OCI-LY7 (cell line): ENCODE results near the gene TPTE2.
"Not testable (repeated sequence)": the region's sequence is repeated elsewhere in the genome, so short reads cannot be mapped to it uniquely, and the experiment has no call there.

ENCODE experiments used
- CTCF ChIP-seq: fragments of 200-600 bp; sonication (generic); conservative IDR thresholded peaks from 2 replicates; pipeline ENCODE4 v1.5.1; 2014; ENCODE audit warnings: mild to moderate bottlenecking, antibody characterized with exemption, low read length, moderate library complexity, mixed read lengths
- EZH2phosphoT487 ChIP-seq: fragments of 200-600 bp; sonication (generic); IDR thresholded peaks from 2 replicates; pipeline ENCODE4 v1.6.1; 2018; ENCODE audit warnings: low read depth, borderline replicate concordance, mild to moderate bottlenecking, mixed run types, antibody characterized with exemption, low read length, moderate library complexity, mixed read lengths

GRCh38 chr13:19560672-19561071 is 660 bp downstream of the TPTE2 start:
- TF ChIP-seq CTCF, EZH2phosphoT487: not testable (repeated sequence)
